Measurements from ENCODE around the gene DMD. TPM values are rescaled to one million over a fixed set of nuclear protein-coding genes. Genes with fewer than 3 reads are reported as not detected.

Gene DMD
- total RNA-seq, 1 donor from 2014 or later = 9.7 TPM

DNA sequence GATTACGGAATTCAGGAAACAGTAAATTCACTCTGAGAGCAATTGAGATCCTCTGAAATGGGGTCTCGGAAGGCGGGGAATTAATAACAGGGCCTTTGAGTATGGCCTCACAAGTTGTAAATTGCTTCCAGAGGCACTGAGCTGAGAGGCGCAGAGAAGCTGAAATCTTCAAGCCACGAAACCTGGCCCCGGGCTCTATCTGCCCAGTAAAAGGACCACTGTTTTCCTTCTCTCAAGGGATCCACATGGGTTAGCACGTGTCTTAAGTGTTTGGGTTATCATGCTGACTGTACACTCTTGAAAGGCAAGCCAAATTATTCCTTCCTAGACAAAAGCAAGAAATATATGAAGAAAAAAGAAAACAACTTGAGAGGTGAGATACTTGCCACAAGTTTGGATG, 1126.6 kb downstream of the DMD start:
- TF ChIP-seq, protein P1, sequence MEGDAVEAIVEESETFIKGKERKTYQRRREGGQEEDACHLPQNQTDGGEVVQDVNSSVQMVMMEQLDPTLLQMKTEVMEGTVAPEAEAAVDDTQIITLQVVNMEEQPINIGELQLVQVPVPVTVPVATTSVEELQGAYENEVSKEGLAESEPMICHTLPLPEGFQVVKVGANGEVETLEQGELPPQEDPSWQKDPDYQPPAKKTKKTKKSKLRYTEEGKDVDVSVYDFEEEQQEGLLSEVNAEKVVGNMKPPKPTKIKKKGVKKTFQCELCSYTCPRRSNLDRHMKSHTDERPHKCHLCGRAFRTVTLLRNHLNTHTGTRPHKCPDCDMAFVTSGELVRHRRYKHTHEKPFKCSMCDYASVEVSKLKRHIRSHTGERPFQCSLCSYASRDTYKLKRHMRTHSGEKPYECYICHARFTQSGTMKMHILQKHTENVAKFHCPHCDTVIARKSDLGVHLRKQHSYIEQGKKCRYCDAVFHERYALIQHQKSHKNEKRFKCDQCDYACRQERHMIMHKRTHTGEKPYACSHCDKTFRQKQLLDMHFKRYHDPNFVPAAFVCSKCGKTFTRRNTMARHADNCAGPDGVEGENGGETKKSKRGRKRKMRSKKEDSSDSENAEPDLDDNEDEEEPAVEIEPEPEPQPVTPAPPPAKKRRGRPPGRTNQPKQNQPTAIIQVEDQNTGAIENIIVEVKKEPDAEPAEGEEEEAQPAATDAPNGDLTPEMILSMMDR (conservative IDR thresholded peaks at IDR 0.05) = no peak
- H3K27ac Mint-ChIP-seq (ENCODE audit: unreplicated experiment) = no peak overlapping the region
- no peak overlapping the region for H3K4me3 Mint-ChIP-seq
- DNase-seq (ENCODE audit: low read depth, low spot score) = peak; percentile 1
- H3K36me3 Mint-ChIP-seq (ENCODE audit: low read depth) = no peaks in the 10 kb centered on the region
- peaks cover 5% of the 10 kb centered on the region for H3K9me3 Mint-ChIP-seq
- no peaks in the 10 kb centered on the region for H3K27me3 Mint-ChIP-seq (ENCODE audit: low read depth)
- no peaks in the 10 kb centered on the region for H3K4me1 Mint-ChIP-seq

DNA sequence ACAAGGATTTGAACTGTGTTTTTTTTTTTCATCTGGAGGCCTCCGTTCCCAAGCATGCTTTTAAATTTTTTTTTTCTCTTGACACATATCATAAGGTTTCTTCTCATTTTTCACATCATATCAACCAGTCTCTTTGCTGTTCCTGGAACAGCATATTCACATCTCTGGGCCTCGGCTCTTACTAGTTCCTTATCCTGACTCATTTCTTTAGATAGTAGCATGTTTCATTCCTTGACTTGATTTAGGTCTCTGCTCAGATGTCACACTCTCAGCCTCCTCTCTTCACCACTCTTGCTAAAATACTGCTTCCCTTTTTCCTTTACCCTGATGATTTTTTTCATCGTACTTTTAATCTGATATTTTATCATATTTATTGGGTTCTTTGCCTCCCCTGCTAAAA, 1163.1 kb downstream of the DMD start:
- H3K4me3 Mint-ChIP-seq = no peak overlapping the region
- no peak for DNase-seq (ENCODE audit: low read depth, low spot score)
- TF ChIP-seq, protein P1 (conservative IDR thresholded peaks at IDR 0.05) = no peak
- H3K27ac Mint-ChIP-seq (ENCODE audit: unreplicated experiment) = no peak overlapping the region
- peaks cover 7% of the 10 kb centered on the region for H3K9me3 Mint-ChIP-seq
- peaks cover under 1% of the 10 kb centered on the region for H3K36me3 Mint-ChIP-seq (ENCODE audit: low read depth)
- H3K4me1 Mint-ChIP-seq = peaks cover under 1% of the 10 kb centered on the region
- H3K27me3 Mint-ChIP-seq (ENCODE audit: low read depth) = no peaks in the 10 kb centered on the region

DNA sequence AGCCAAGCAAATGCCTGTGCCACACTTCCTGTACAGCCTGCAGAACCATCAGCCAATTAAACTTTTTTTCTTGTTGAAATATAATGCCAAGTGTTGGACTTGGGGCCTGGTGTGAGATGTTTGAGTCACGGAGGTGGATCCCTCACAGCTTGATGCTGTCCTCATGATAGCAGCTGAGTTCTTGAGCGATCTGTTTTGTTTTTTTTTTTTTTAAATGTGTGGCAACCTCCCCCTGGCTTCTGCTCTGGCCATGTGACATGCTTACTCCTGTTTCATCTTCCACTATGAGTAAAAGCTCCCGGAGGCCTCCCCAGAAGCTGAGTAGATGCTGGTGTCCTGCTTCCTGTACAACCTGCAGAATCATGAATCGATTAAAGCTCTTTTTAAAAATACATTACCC, 1166.2 kb downstream of the DMD start:
- peaks cover 15% of the 10 kb centered on the region for H3K9me3 Mint-ChIP-seq
- no peaks in the 10 kb centered on the region for H3K36me3 Mint-ChIP-seq (ENCODE audit: low read depth)
- no peak overlapping the region for H3K4me3 Mint-ChIP-seq
- H3K27ac Mint-ChIP-seq (ENCODE audit: unreplicated experiment) = no peak overlapping the region
- no peak for DNase-seq (ENCODE audit: low read depth, low spot score)
- H3K4me1 Mint-ChIP-seq = no peaks in the 10 kb centered on the region
- TF ChIP-seq, protein P1 (conservative IDR thresholded peaks at IDR 0.05) = no peak
- no peaks in the 10 kb centered on the region for H3K27me3 Mint-ChIP-seq (ENCODE audit: low read depth)

DNA sequence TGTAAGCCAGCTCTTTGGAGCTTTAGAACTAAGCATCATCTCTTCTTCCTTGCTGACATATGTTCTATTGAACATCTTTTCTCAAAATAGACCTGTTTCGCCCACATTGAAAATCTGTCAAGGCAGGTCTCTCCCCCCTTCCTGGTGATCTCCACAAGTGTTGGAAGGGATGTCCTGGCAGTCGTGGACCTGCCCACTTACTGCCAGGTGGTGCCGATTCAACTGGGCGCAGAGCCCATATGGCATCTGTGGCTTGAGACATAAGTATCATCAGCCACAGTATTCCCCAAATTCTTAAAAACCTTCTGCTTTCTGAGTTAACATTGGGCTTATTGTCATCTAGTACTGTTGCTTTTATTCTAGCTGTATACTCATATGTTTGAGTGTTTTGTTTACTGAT, 1170.2 kb downstream of the DMD start:
- Mint-ChIP-seq H3K4me3 (no peak overlapping the region), H3K27me3 (ENCODE audit: low read depth) (no peaks in the 10 kb centered on the region), H3K36me3 (ENCODE audit: low read depth) (no peaks in the 10 kb centered on the region), H3K4me1 (no peaks in the 10 kb centered on the region), H3K9me3 (peaks cover 21% of the 10 kb centered on the region), H3K27ac (ENCODE audit: unreplicated experiment) (no peak overlapping the region)
- TF ChIP-seq, protein P1 (conservative IDR thresholded peaks at IDR 0.05) = no peak
- DNase-seq (ENCODE audit: low read depth, low spot score) = no peak

DNA sequence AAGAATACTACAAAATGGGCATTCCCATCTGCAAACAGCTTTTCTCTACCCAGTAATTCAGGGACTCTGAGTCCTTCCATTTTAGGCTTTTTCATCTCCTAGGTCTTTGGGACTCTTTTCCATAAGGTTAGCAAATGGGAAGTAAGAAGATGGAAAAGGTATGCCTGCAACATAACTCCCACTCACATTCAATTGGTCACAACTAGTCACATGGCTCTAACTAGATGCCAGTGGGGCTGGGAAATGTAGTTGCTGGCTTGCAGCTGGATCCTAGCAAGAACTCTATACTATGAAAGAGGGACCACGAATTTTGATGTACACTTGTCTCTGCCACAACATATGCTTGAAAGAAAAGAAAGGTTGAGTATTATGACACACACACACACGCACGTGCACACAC, 1184.6 kb downstream of the DMD start:
- no peak for DNase-seq (ENCODE audit: low read depth, low spot score)
- H3K4me1 Mint-ChIP-seq = no peaks in the 10 kb centered on the region
- no peak overlapping the region for H3K27ac Mint-ChIP-seq (ENCODE audit: unreplicated experiment)
- H3K9me3 Mint-ChIP-seq = peaks cover 8% of the 10 kb centered on the region
- TF ChIP-seq, protein P1 (conservative IDR thresholded peaks at IDR 0.05) = no peak
- peaks cover 4% of the 10 kb centered on the region for H3K36me3 Mint-ChIP-seq (ENCODE audit: low read depth)
- H3K27me3 Mint-ChIP-seq (ENCODE audit: low read depth) = no peaks in the 10 kb centered on the region
- H3K4me3 Mint-ChIP-seq = no peak overlapping the region

DNA sequence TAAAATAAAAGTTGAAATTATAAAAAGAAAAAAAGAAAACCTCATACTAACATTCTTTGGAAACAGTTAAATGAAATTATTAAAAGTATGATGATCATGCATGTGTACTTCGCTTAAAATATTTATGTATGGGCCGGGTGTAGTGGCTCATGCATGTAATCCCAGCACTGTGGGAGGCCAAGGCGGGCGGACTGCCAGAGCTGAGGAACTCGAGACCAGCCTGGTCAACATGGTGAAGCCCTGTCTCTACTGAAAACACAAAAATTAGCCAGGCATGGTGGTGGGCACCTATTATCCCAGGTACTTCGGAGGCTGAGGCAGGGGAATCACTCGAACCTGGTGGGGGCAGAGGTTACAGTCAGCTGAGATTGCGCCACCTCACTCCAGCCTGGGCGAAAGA, 1187.3 kb downstream of the DMD start:
- Mint-ChIP-seq H3K4me3 (no peak overlapping the region), H3K9me3 (peaks cover 8% of the 10 kb centered on the region), H3K27me3 (ENCODE audit: low read depth) (no peaks in the 10 kb centered on the region), H3K27ac (ENCODE audit: unreplicated experiment) (no peak overlapping the region), H3K36me3 (ENCODE audit: low read depth) (peaks cover 4% of the 10 kb centered on the region), H3K4me1 (no peaks in the 10 kb centered on the region)
- TF ChIP-seq, protein P1 (conservative IDR thresholded peaks at IDR 0.05) = no peak
- DNase-seq (ENCODE audit: low read depth, low spot score) = no peak
